Activated CD4-positive, alpha-beta T cell treated with anti-CD3 and anti-CD28 coated beads, Interleukin-2, amount 50 U/mL, for 48 hours (primary cell): ENCODE data around the gene ILF3.

Experiments
- DNase-seq, 2 experiments: peaks; one replicate each; pipeline ENCODE4 v3.0.0-alpha.2; 2020

ILF3 gene

GRCh38 chr19:10679743-10680142 is 25.6 kb downstream of the ILF3 start:
- DNase-seq = no peak

- no peak for DNase-seq
Measured at GRCh38 chr19:10680545-10681135, 26.5 kb downstream of the ILF3 start.

GRCh38 chr19:10681658-10682057 is 27.5 kb downstream of the ILF3 start:
- DNase-seq = no peak

- DNase-seq = no peak
Measured at GRCh38 chr19:10682397-10683063, 28.4 kb downstream of the ILF3 start.

- DNase-seq = no peak
Measured at GRCh38 chr19:10683064-10683426, 28.9 kb downstream of the ILF3 start.

GRCh38 chr19:10683582-10683981 is 29.4 kb downstream of the ILF3 start:
- DNase-seq = no peak

- DNase-seq = no peak
Measured at GRCh38 chr19:10685210-10685609, 31.1 kb downstream of the ILF3 start.

GRCh38 chr19:10686193-10686592 is 32.0 kb downstream of the ILF3 start:
- no peak for DNase-seq

GRCh38 chr19:10686661-10687517 is 32.7 kb downstream of the ILF3 start:
- DNase-seq = no peak

- DNase-seq = no peak
Measured at GRCh38 chr19:10687518-10688288, 33.6 kb downstream of the ILF3 start.

GRCh38 chr19:10688545-10689280 is 34.6 kb downstream of the ILF3 start:
- no peak for DNase-seq

GRCh38 chr19:10690341-10690781 is 36.2 kb downstream of the ILF3 start:
- DNase-seq = no peak

GRCh38 chr19:10691178-10691881 is 37.2 kb downstream of the ILF3 start:
- no peak for DNase-seq

- DNase-seq = no peak
Measured at GRCh38 chr19:10691883-10692282, 37.7 kb downstream of the ILF3 start.

- DNase-seq = no peak
Measured at GRCh38 chr19:10692673-10693264, 38.6 kb downstream of the ILF3 start.

GRCh38 chr19:10694706-10695307 is 40.7 kb downstream of the ILF3 start:
- DNase-seq = no peak

- DNase-seq = peak; percentile 92 to 93
Measured at GRCh38 chr19:10695401-10696398, 41.6 kb downstream of the ILF3 start.

GRCh38 chr19:10699650-10700335 is 45.6 kb downstream of the ILF3 start:
- DNase-seq = peak; percentile 77 to 84

GRCh38 chr19:10701955-10702525 is 47.9 kb downstream of the ILF3 start:
- DNase-seq = peak; percentile 29 to 47
